RWPE2 (cell line): ENCODE data around the gene ZNF385C.
A peak's percentile ranks its signal among the peaks of the same experiment; 100 is the strongest.

ENCODE experiments used
- ATAC-seq: fragments of 200-7000 bp; cut with Tn5 transposase; 3 replicates; pipeline ENCODE4 v1.9.1; 2021; ENCODE audit warnings: low read depth
- DNase-seq: peaks from one replicate; pipeline ENCODE4 v3.0.0-alpha.2; 2020; ENCODE audit warnings: low spot score
- H3K27ac ChIP-seq: fragments of 450-650 bp; 2 replicates; pipeline ENCODE4 v1.5.1; 2017; ENCODE audit warnings: mild to moderate bottlenecking; ENCODE audit not compliant: poor library complexity, severe bottlenecking
- H3K27me3 ChIP-seq: fragments of 250-450 bp; sonication (Bioruptor Pico); 2 replicates; pipeline ENCODE4 v1.5.1; 2021; ENCODE audit warnings: mild to moderate bottlenecking, moderate library complexity; ENCODE audit not compliant: insufficient read depth, poor library complexity, severe bottlenecking
- H3K36me3 ChIP-seq: fragments of 250-450 bp; sonication (Bioruptor Pico); 2 replicates; pipeline ENCODE4 v1.5.1; 2020; ENCODE audit warnings: low read depth, mild to moderate bottlenecking, moderate library complexity
- H3K4me1 ChIP-seq: fragments of 250-450 bp; sonication (Bioruptor Pico); 2 replicates; pipeline ENCODE4 v1.5.1; 2021; ENCODE audit warnings: mild to moderate bottlenecking, moderate library complexity; ENCODE audit not compliant: insufficient read depth, poor library complexity, severe bottlenecking
- H3K4me3 ChIP-seq: fragments of 250-450 bp; sonication (Bioruptor Pico); 2 replicates; pipeline ENCODE4 v1.5.1; 2021; ENCODE audit warnings: mild to moderate bottlenecking, moderate library complexity; ENCODE audit not compliant: severe bottlenecking
- H3K9me3 ChIP-seq: fragments of 250-450 bp; sonication (Bioruptor Pico); 2 replicates; pipeline ENCODE4 v1.5.1; 2021; ENCODE audit warnings: mild to moderate bottlenecking, moderate library complexity; ENCODE audit not compliant: severe bottlenecking
- TF ChIP-seq, protein P1 (sequence below): fragments of 450-650 bp; IDR thresholded peaks from one replicate; pipeline ENCODE4 v1.5.1; 2017; ENCODE audit warnings: mild to moderate bottlenecking, moderate library complexity; ENCODE audit not compliant: poor library complexity, severe bottlenecking

The ZNF385C gene

DNA sequence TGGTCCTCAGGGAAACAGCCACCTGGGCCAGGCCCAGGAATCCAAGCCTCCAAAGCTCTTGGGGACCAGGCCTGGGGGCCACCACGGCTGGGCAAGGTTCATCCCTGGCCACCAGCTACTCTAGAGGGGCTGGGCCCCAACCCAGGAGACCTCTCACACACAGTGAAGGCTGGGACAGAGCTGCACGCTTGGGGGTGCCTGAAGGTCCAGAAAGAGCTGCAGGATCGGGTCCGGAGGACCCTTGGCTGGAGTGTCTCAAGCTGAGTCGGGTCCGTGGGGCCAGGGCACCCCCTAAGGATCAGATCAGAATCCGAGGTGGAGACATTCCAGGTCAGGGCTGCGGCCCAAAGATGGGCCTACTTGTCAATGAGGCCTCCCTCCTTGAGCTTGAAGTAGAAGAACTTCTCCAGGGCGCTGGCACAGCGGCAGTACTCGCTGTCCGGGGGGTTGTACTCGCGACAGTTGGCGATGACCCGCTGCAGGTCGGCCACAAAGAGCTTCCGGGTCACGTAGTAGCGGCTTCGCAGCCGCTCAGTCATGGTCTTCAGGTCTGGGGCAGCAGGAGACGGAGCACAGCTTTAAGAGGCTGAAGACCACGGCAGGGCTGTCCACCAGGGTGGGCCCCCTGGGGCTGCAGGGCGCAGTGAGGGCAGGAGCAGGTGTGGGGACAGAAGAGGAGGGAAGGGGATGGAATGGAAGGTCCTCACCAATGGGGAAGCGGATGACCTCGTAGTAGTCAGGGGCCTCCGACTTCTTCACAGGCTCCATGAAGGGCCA lies 15.2 kb upstream of the ZNF385C start:
- Histone ChIP-seq H3K4me1 (no peaks in the 10 kb centered on the region), H3K27ac (peak overlapping the region; percentile 69), H3K36me3 (peaks cover 37% of the 10 kb centered on the region), H3K27me3 (no peaks in the 10 kb centered on the region), H3K9me3 (no peaks in the 10 kb centered on the region), H3K4me3 (no peak overlapping the region)
- TF ChIP-seq, protein P1, sequence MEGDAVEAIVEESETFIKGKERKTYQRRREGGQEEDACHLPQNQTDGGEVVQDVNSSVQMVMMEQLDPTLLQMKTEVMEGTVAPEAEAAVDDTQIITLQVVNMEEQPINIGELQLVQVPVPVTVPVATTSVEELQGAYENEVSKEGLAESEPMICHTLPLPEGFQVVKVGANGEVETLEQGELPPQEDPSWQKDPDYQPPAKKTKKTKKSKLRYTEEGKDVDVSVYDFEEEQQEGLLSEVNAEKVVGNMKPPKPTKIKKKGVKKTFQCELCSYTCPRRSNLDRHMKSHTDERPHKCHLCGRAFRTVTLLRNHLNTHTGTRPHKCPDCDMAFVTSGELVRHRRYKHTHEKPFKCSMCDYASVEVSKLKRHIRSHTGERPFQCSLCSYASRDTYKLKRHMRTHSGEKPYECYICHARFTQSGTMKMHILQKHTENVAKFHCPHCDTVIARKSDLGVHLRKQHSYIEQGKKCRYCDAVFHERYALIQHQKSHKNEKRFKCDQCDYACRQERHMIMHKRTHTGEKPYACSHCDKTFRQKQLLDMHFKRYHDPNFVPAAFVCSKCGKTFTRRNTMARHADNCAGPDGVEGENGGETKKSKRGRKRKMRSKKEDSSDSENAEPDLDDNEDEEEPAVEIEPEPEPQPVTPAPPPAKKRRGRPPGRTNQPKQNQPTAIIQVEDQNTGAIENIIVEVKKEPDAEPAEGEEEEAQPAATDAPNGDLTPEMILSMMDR = no peak
- ATAC-seq (no peak), DNase-seq (no peak)

DNA sequence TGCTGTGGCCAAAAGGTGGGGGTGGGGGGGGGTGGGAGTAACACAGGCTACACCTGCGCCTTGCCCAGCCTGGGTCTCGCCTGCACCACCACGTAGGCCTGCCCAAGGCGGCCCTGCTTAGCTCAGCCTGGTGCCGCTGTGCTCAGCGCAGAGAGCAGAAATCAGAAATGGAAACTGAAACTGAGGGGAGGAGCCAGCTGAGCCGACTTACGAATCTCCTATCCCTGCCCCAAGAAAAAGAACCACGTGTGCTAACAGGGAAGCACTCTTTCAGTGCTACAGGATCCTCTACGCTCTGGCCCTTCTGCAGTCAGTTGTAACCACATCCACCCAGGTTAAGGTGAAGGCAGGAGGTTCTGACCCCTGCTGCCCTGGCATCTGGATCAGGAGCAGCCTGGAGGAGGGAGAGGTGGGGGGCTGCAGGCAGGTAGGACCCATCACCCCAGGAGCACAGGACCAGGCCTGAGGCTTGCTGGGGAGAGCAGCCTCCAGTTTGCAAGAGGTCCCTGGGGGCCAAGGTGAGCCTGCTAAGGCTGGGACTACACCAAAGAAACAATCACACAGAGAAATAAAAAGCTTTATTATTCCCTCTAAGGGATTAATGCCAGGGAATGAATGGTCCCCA lies 14.4 kb upstream of the ZNF385C start, which contains the start of gene DHX58:
TSS of gene DHX58 (minus strand) at position 163 of the 625 bp plus-strand sequence. CDS start 822 bp downstream, outside the sequence.
- no peak for DNase-seq
- ATAC-seq = peak; percentile 84
- H3K27ac ChIP-seq = peak within 1 kb of the TSS; percentile 69
- H3K4me3 ChIP-seq = peak within 1 kb of the TSS; percentile 37
- no peaks in the 10 kb centered on the region for H3K27me3 ChIP-seq
- H3K4me1 ChIP-seq = no peaks in the 10 kb centered on the region
- H3K36me3 ChIP-seq = peaks cover 28% of the 10 kb centered on the region
- TF ChIP-seq, protein P1 = no peak
- H3K9me3 ChIP-seq = no peaks in the 10 kb centered on the region

DNA sequence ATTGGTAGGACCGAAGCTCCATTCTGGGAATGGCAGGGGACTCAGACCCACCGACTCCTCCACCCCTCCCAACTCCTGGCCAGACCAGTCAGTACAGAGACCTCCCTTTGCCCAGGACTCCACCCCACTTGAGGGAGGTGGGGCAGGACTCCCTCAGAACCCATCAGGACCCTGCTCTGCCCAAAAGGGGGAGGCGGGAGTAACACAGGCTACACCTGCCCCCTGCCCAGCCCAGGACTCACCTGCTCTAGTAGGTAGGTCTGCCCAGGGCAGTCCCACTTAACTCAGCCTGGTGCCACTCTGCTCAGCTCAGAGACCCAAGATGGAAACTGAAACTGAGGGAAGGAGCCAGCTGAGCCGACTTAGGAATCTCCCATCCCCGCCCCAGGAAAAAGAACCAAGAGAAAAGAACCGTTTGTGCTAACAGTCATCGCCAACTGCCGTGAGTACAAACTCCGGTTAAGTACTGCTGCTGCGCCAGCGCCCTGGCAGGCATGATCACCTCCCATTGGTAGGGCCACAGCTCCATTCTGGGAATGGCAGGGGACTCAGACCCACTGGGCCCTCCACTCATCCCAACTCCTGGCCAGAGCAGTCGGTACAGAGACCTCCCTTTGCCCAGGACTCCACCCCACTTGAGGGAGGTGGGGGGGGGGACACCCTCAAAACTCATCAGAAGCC lies 13.7 kb upstream of the ZNF385C start:
- Histone ChIP-seq H3K27me3 (no peaks in the 10 kb centered on the region), H3K4me3 (peak overlapping the region; percentile 37), H3K27ac (peak overlapping the region; percentile 69), H3K4me1 (no peaks in the 10 kb centered on the region), H3K36me3 (peaks cover 22% of the 10 kb centered on the region), H3K9me3 (no peaks in the 10 kb centered on the region)
- TF ChIP-seq, protein P1 = no peak
- ATAC-seq (peak; percentile 36), DNase-seq (no peak)

DNA sequence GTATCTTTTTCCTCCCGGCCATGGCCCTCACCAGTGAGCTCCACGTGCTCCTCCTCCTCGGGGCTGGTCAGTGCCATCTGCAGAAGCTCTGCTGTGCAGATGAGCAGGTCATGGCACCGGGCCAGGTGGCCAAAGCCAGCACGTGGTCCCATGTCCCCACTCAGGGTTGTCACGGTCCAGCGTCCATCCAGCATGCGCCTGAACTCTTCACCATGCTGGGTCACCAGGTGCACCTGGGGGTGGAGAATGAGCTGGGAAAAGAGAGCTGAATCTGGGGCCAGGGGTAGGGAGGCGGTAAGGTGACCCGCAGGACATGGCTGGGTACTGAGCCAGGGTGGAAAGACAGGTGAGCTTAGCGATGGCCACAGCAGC lies 13.0 kb upstream of the ZNF385C start:
- Histone ChIP-seq H3K4me3 (no peak overlapping the region), H3K27ac (no peak overlapping the region), H3K36me3 (peaks cover 14% of the 10 kb centered on the region), H3K27me3 (no peaks in the 10 kb centered on the region), H3K9me3 (no peaks in the 10 kb centered on the region), H3K4me1 (no peaks in the 10 kb centered on the region)
- no peak for ATAC-seq
- DNase-seq = no peak
- TF ChIP-seq, protein P1 = no peak
